D721Med (cell line): ENCODE measurements around the gene DCT.

Experiments used
- DNase-seq: peaks from one replicate; pipeline ENCODE4 v3.0.0; 2011; ENCODE audit warnings: low spot score; ENCODE audit not compliant: insufficient read length
- FAIRE-seq: peaks from 2 replicates; lab custom pipeline; 2011; peaks lifted over from hg19 to GRCh38; lab: Jason Lieb, UNC
- CTCF ChIP-seq: IDR thresholded peaks from 2 replicates; pipeline ENCODE4 v1.5.1; 2012; ENCODE audit warnings: mild to moderate bottlenecking, control low read depth; ENCODE audit not compliant: insufficient read depth; ENCODE audit errors: missing control alignments

The DCT gene

GRCh38 chr13:94415500-94416237 is 63.8 kb downstream of the DCT start:
- DNase-seq (no peak), FAIRE-seq (peak; percentile 98)
- TF ChIP-seq CTCF = no peak

GRCh38 chr13:94414708-94415107 is 64.8 kb downstream of the DCT start:
- FAIRE-seq (no peak), DNase-seq (no peak)
- TF ChIP-seq CTCF = no peak

- no peak for TF ChIP-seq CTCF
- no peak for DNase-seq
- no peak for FAIRE-seq
These were observed 65.3 kb downstream of the DCT start for GRCh38 chr13:94414141-94414540.

DNA sequence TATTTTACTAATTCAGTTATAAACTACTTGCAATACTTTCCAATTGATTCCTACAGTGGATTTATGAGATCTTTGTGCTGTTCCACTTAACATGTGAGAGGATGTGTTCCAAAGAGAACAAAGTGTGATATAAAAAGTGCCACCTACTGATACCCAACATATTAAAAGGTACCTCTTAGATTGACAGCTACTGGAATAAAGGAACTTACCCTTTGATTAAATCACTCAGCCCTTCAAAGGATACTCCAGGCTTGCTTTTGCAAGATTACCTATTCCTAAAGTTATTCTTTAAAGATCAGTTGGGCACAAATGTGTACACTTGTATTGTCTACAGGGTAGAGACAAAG is 65.9 kb downstream of the DCT start:
- FAIRE-seq (no peak), DNase-seq (no peak)
- TF ChIP-seq CTCF = no peak

- FAIRE-seq (no peak), DNase-seq (no peak)
- TF ChIP-seq CTCF = no peak
These were observed 66.4 kb downstream of the DCT start for GRCh38 chr13:94412870-94413597.

DNA sequence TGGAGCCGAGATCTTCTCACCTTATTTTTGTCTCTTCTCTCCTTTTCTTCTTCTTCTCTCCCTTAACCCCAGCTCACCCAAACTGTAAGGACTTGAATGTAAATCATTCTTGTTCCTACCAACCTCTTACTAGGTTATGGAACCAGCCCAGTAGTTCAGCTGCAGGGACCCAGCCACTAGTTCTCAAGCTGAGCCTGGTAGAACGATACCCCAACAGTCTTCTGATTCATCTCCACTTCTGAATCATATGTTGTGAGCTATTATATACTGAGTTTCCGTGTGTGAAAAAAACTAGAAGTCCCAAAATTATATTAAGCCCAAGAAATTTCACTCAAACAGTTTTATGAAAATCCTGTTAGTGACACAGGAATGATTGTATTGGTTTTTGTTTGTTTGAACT is 67.7 kb downstream of the DCT start:
- FAIRE-seq (no peak), DNase-seq (no peak)

More for the DNA sequence above, 67.7 kb downstream of the DCT start:
- TF ChIP-seq CTCF = no peak
